HEK293 (cell line): ENCODE data around the gene TYW5.

ENCODE experiments used
- ATF2 ChIP-seq: fragments of 450-650 bp; formaldehyde crosslinking; IDR thresholded peaks from 2 replicates; pipeline ENCODE4 v1.5.1; 2016; ENCODE audit warnings: missing biosample characterization, missing genetic modification characterization, low read depth
- GLIS2 ChIP-seq: fragments of 450-650 bp; formaldehyde crosslinking; IDR thresholded peaks from 2 replicates; pipeline ENCODE4 v1.5.1; 2016; ENCODE audit warnings: missing biosample characterization, missing genetic modification characterization
- KLF9 ChIP-seq: fragments of 450-650 bp; formaldehyde crosslinking; IDR thresholded peaks from 2 replicates; pipeline ENCODE4 v1.5.1; 2016; ENCODE audit warnings: missing biosample characterization, missing genetic modification characterization, low read depth
- PRDM10 ChIP-seq: fragments of 450-650 bp; formaldehyde crosslinking; IDR thresholded peaks from 2 replicates; pipeline ENCODE4 v1.5.1; 2016; ENCODE audit warnings: missing biosample characterization, missing genetic modification characterization
- PRDM4 ChIP-seq: fragments of 450-650 bp; formaldehyde crosslinking; IDR thresholded peaks from 2 replicates; pipeline ENCODE4 v1.5.1; 2017; ENCODE audit warnings: missing biosample characterization, missing genetic modification characterization
- SCRT1 ChIP-seq: fragments of 450-650 bp; formaldehyde crosslinking; IDR thresholded peaks from 2 replicates; pipeline ENCODE4 v1.5.1; 2016; ENCODE audit warnings: missing biosample characterization, missing genetic modification characterization, borderline replicate concordance
- ZBTB11 ChIP-seq: fragments of 450-650 bp; formaldehyde crosslinking; conservative IDR thresholded peaks from 2 replicates; pipeline ENCODE4 v1.5.1; 2016; ENCODE audit warnings: low read depth, missing biosample characterization, missing genetic modification characterization
- ZBTB48 ChIP-seq: fragments of 450-650 bp; formaldehyde crosslinking; IDR thresholded peaks from 2 replicates; pipeline ENCODE4 v1.5.1; 2016; ENCODE audit warnings: missing biosample characterization, missing genetic modification characterization
- ZBTB7A ChIP-seq: fragments of 450-650 bp; formaldehyde crosslinking; IDR thresholded peaks from 2 replicates; pipeline ENCODE4 v1.5.1; 2016; ENCODE audit warnings: low read depth, missing biosample characterization, missing genetic modification characterization
- ZIC2 ChIP-seq: fragments of 450-650 bp; formaldehyde crosslinking; IDR thresholded peaks from 2 replicates; pipeline ENCODE4 v1.5.1; 2016; ENCODE audit warnings: missing biosample characterization, missing genetic modification characterization
- ZNF138 ChIP-seq: fragments of 450-650 bp; formaldehyde crosslinking; IDR thresholded peaks from 2 replicates; pipeline ENCODE4 v1.5.1; 2016; ENCODE audit warnings: missing biosample characterization, missing genetic modification characterization, borderline replicate concordance
- ZNF2 ChIP-seq: fragments of 450-650 bp; formaldehyde crosslinking; IDR thresholded peaks from 2 replicates; pipeline ENCODE4 v1.5.1; 2016; ENCODE audit warnings: missing biosample characterization, missing genetic modification characterization
- ZNF211 ChIP-seq: fragments of 450-650 bp; formaldehyde crosslinking; IDR thresholded peaks from 2 replicates; pipeline ENCODE4 v1.5.1; 2016; ENCODE audit warnings: low read depth, missing biosample characterization, missing genetic modification characterization
- ZNF26 ChIP-seq: fragments of 450-650 bp; formaldehyde crosslinking; IDR thresholded peaks from 2 replicates; pipeline ENCODE4 v1.5.1; 2016; ENCODE audit warnings: missing biosample characterization, missing genetic modification characterization
- ZNF324 ChIP-seq: fragments of 450-650 bp; formaldehyde crosslinking; IDR thresholded peaks from 2 replicates; pipeline ENCODE4 v1.5.1; 2016; ENCODE audit warnings: missing biosample characterization, missing genetic modification characterization
- ZNF514 ChIP-seq: fragments of 450-650 bp; formaldehyde crosslinking; IDR thresholded peaks from 2 replicates; pipeline ENCODE4 v1.5.1; 2016; ENCODE audit warnings: missing biosample characterization, missing genetic modification characterization
- ZNF654 ChIP-seq: fragments of 450-650 bp; formaldehyde crosslinking; IDR thresholded peaks from 2 replicates; pipeline ENCODE4 v1.5.1; 2016; ENCODE audit warnings: low read depth, missing biosample characterization, missing genetic modification characterization
- ZNF658 ChIP-seq: fragments of 450-650 bp; formaldehyde crosslinking; IDR thresholded peaks from 2 replicates; pipeline ENCODE4; 2016; ENCODE audit warnings: missing biosample characterization, missing genetic modification characterization
- ZNF792 ChIP-seq: fragments of 450-650 bp; formaldehyde crosslinking; IDR thresholded peaks from 2 replicates; pipeline ENCODE4 v1.5.1; 2016; ENCODE audit warnings: missing biosample characterization, missing genetic modification characterization
- TF ChIP-seq, protein P1 (sequence below): fragments of 450-650 bp; formaldehyde crosslinking; IDR thresholded peaks from 2 replicates; pipeline ENCODE4 v1.5.1; 2017; ENCODE audit warnings: missing biosample characterization, missing genetic modification characterization
- TF ChIP-seq, protein P2 (sequence below): fragments of 450-650 bp; formaldehyde crosslinking; IDR thresholded peaks from 2 replicates; pipeline ENCODE4 v1.5.0; 2017; ENCODE audit warnings: missing biosample characterization, missing genetic modification characterization, borderline replicate concordance

Gene TYW5

GRCh38 chr2:199955339-199956061, at the start of gene TYW5, which contains the start of gene MAIP1 (continued):
- TF ChIP-seq ZBTB11 (peak; percentile 100), ZNF211 (tag by site-specific recombination) (no peak), PRDM10 (peak; percentile 74), ATF2 (tag by site-specific recombination) (no peak; the same call in 1 of the 2 replicates), ZNF2 (tag by site-specific recombination) (peak; percentile 84; the same call in 1 of the 2 replicates), ZNF514 (tag by site-specific recombination) (no peak), ZNF26 (tag by site-specific recombination) (no peak), ZBTB7A (tag by site-specific recombination) (0 out of 2 replicates have a peak, but pooled peaks have one; percentile 58), PRDM4 (tag by site-specific recombination) (0 out of 2 replicates have a peak, but pooled peaks have one; percentile 44), ZNF654 (no peak), ZBTB48 (no peak), GLIS2 (no peak), KLF9 (tag by site-specific recombination) (0 out of 2 replicates have a peak, but pooled peaks have one; percentile 20), ZNF658 (tag by site-specific recombination) (no peak), ZNF138 (tag by site-specific recombination) (no peak), ZNF324 (tag by site-specific recombination) (0 out of 2 replicates have a peak, but pooled peaks have one; percentile 13), ZIC2 (tag by site-specific recombination) (peak; percentile 53), SCRT1 (tag by site-specific recombination) (peak; percentile 99), ZNF792 (tag by site-specific recombination) (no peak)
- TF ChIP-seq, protein P1, sequence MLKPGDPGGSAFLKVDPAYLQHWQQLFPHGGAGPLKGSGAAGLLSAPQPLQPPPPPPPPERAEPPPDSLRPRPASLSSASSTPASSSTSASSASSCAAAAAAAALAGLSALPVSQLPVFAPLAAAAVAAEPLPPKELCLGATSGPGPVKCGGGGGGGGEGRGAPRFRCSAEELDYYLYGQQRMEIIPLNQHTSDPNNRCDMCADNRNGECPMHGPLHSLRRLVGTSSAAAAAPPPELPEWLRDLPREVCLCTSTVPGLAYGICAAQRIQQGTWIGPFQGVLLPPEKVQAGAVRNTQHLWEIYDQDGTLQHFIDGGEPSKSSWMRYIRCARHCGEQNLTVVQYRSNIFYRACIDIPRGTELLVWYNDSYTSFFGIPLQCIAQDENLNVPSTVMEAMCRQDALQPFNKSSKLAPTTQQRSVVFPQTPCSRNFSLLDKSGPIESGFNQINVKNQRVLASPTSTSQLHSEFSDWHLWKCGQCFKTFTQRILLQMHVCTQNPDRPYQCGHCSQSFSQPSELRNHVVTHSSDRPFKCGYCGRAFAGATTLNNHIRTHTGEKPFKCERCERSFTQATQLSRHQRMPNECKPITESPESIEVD = no peak
- TF ChIP-seq, protein P2, sequence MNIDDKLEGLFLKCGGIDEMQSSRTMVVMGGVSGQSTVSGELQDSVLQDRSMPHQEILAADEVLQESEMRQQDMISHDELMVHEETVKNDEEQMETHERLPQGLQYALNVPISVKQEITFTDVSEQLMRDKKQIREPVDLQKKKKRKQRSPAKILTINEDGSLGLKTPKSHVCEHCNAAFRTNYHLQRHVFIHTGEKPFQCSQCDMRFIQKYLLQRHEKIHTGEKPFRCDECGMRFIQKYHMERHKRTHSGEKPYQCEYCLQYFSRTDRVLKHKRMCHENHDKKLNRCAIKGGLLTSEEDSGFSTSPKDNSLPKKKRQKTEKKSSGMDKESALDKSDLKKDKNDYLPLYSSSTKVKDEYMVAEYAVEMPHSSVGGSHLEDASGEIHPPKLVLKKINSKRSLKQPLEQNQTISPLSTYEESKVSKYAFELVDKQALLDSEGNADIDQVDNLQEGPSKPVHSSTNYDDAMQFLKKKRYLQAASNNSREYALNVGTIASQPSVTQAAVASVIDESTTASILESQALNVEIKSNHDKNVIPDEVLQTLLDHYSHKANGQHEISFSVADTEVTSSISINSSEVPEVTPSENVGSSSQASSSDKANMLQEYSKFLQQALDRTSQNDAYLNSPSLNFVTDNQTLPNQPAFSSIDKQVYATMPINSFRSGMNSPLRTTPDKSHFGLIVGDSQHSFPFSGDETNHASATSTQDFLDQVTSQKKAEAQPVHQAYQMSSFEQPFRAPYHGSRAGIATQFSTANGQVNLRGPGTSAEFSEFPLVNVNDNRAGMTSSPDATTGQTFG (tag by site-specific recombination) = peak; percentile 88; the same call in 1 of the 2 replicates
